H9 (cell line): ENCODE results near the gene GOLGA8A. TPM values are rescaled to one million over a fixed set of nuclear protein-coding genes. Genes with fewer than 3 reads are reported as not detected.
"Not testable (repeated sequence)": the region's sequence is repeated elsewhere in the genome, so short reads cannot be mapped to it uniquely, and the experiment has no call there.

Source experiments
- DNase-seq: peaks from one replicate; pipeline ENCODE4 v3.0.0-alpha.2; 2017
- H2AFZ ChIP-seq: one replicate; pipeline ENCODE4 v1.6.1; 2013; ENCODE audit warnings: mild to moderate bottlenecking, low read length, control low read depth, moderate library complexity
- H2AK5ac ChIP-seq: 2 replicates; pipeline ENCODE4 v1.6.1; 2013; ENCODE audit warnings: low read length, control low read depth, mixed read lengths; ENCODE audit not compliant: insufficient read length
- H2BK120ac ChIP-seq: one replicate; pipeline ENCODE4 v1.6.1; 2013; ENCODE audit warnings: low read depth, mild to moderate bottlenecking, low read length, control low read depth, inconsistent platforms; ENCODE audit not compliant: poor library complexity, severe bottlenecking
- H2BK12ac ChIP-seq: 2 replicates; pipeline ENCODE4 v1.6.1; 2013; ENCODE audit warnings: low read length, control low read depth, mixed read lengths, low read depth; ENCODE audit not compliant: insufficient read length
- H2BK15ac ChIP-seq: 2 replicates; pipeline ENCODE4 v1.6.1; 2013; ENCODE audit warnings: low read depth, low read length, control low read depth
- H2BK20ac ChIP-seq: one replicate; pipeline ENCODE4 v1.6.1; 2013; ENCODE audit warnings: low read depth, mild to moderate bottlenecking, low read length, control low read depth, inconsistent platforms; ENCODE audit not compliant: poor library complexity, severe bottlenecking
- H2BK5ac ChIP-seq: 2 replicates; pipeline ENCODE4 v1.6.1; 2013; ENCODE audit warnings: low read length, control low read depth, mixed read lengths; ENCODE audit not compliant: insufficient read length
- H3K14ac ChIP-seq: 2 replicates; pipeline ENCODE4 v1.6.1; 2013; ENCODE audit warnings: low read length, control low read depth; ENCODE audit not compliant: insufficient read depth
- H3K18ac ChIP-seq: 2 replicates; pipeline ENCODE4 v1.6.1; 2013; ENCODE audit warnings: low read depth, mild to moderate bottlenecking, mixed read lengths, low read length, control low read depth; ENCODE audit not compliant: insufficient read length
- H3K23ac ChIP-seq: 2 replicates; pipeline ENCODE4 v1.6.1; 2013; ENCODE audit warnings: low read length, control low read depth, mixed read lengths, low read depth; ENCODE audit not compliant: insufficient read length
- H3K23me2 ChIP-seq: 2 replicates; pipeline ENCODE4 v1.6.1; 2013; ENCODE audit warnings: low read depth, mild to moderate bottlenecking, mixed read lengths, low read length, control low read depth; ENCODE audit not compliant: insufficient read length, poor library complexity, severe bottlenecking
- H3K27ac ChIP-seq: 2 replicates; pipeline ENCODE4 v1.5.1; 2013; ENCODE audit warnings: low read length, control low read depth, mixed read lengths, low read depth; ENCODE audit not compliant: insufficient read length
- H3K27me3 ChIP-seq: 2 replicates; pipeline ENCODE4 v1.6.1; 2013; ENCODE audit warnings: low read length, control low read depth, inconsistent platforms; ENCODE audit not compliant: insufficient read depth
- H3K4ac ChIP-seq: 2 replicates; pipeline ENCODE4 v1.6.1; 2013; ENCODE audit warnings: low read depth, mild to moderate bottlenecking, control low read depth, inconsistent platforms, low read length, moderate library complexity
- H3K4me1 ChIP-seq: 2 replicates; pipeline ENCODE4 v1.6.1; 2013; ENCODE audit warnings: low read length, control low read depth, inconsistent platforms; ENCODE audit not compliant: insufficient read depth
- H3K4me2 ChIP-seq: 2 replicates; pipeline ENCODE4 v1.6.1; 2013; ENCODE audit warnings: low read length, control low read depth, mixed read lengths; ENCODE audit not compliant: insufficient read length, insufficient read depth
- H3K56ac ChIP-seq: 2 replicates; pipeline ENCODE4 v1.6.1; 2013; ENCODE audit warnings: low read depth, mild to moderate bottlenecking, mixed read lengths, low read length, control low read depth; ENCODE audit not compliant: insufficient read length
- H3K79me1 ChIP-seq: 2 replicates; pipeline ENCODE4 v1.6.1; 2013; ENCODE audit warnings: low read depth, mild to moderate bottlenecking, moderate library complexity, low read length, control low read depth, inconsistent platforms; ENCODE audit not compliant: insufficient read depth, poor library complexity, severe bottlenecking
- H3K79me2 ChIP-seq: 2 replicates; pipeline ENCODE4 v1.6.1; 2013; ENCODE audit warnings: low read length, control low read depth, inconsistent platforms; ENCODE audit not compliant: insufficient read depth
- H3K9ac ChIP-seq: 2 replicates; pipeline ENCODE4 v1.6.1; 2013; ENCODE audit warnings: low read length, control low read depth, mixed read lengths; ENCODE audit not compliant: insufficient read length; ENCODE audit errors: extremely low read depth
- H3K9me3 ChIP-seq: one replicate; pipeline ENCODE4 v1.6.1; 2013; ENCODE audit warnings: low read depth, low read length, inconsistent platforms; ENCODE audit not compliant: control insufficient read depth
- H3T11ph ChIP-seq: one replicate; pipeline ENCODE4 v1.6.1; 2013; ENCODE audit warnings: mild to moderate bottlenecking, low read length, control low read depth, inconsistent platforms
- H4K20me1 ChIP-seq: one replicate; pipeline ENCODE4 v1.6.1; 2013; ENCODE audit not compliant: control insufficient read depth, insufficient read length, insufficient read depth
- H4K5ac ChIP-seq: 2 replicates; pipeline ENCODE4 v1.6.1; 2013; ENCODE audit warnings: low read depth, mild to moderate bottlenecking, mixed read lengths, low read length, control low read depth; ENCODE audit not compliant: insufficient read length
- H4K8ac ChIP-seq: replicated peaks from 2 replicates; pipeline ENCODE4 v1.6.1; 2013; ENCODE audit warnings: low read length, control low read depth, mixed read lengths, low read depth; ENCODE audit not compliant: insufficient read length
- H4K91ac ChIP-seq: 2 replicates; pipeline ENCODE4 v1.6.1; 2013; ENCODE audit warnings: low read depth, mild to moderate bottlenecking, moderate library complexity, mixed read lengths, low read length, control low read depth; ENCODE audit not compliant: insufficient read length
- H3K27ac Mint-ChIP-seq, 3 experiments: 2 replicates in 2 of 3; 3 replicates in 1 of 3; pipeline ENCODE4 v1.8.0; 2020 to 2021; ENCODE audit warnings: mixed read lengths in 3 of 3, mild to moderate bottlenecking in 1 of 3, moderate library complexity in 1 of 3
- H3K27me3 Mint-ChIP-seq: 2 replicates; pipeline ENCODE4 v1.8.0; 2021; ENCODE audit warnings: low read depth, mild to moderate bottlenecking, moderate library complexity, mixed read lengths
- H3K36me3 Mint-ChIP-seq, 3 experiments: 2 replicates in 2 of 3; 3 replicates in 1 of 3; pipeline ENCODE4 v1.8.0; 2020 to 2021; ENCODE audit warnings: low read depth in 3 of 3, mixed read lengths in 3 of 3; ENCODE audit not compliant: insufficient read depth in 1 of 3
- H3K4me1 Mint-ChIP-seq, 2 experiments: 2 replicates each; pipeline ENCODE4 v1.8.0; 2020; ENCODE audit warnings: mixed read lengths in 2 of 2
- H3K4me3 Mint-ChIP-seq, 2 experiments: 2 replicates in 1 of 2; 3 replicates in 1 of 2; pipeline ENCODE4 v1.8.0; 2020 to 2021; ENCODE audit warnings: mild to moderate bottlenecking in 2 of 2, mixed read lengths in 2 of 2, moderate library complexity in 1 of 2
- H3K9me3 Mint-ChIP-seq, 2 experiments: 2 replicates in 1 of 2; 3 replicates in 1 of 2; pipeline ENCODE4 v1.8.0; 2020; ENCODE audit warnings: mild to moderate bottlenecking in 2 of 2, mixed read lengths in 2 of 2, moderate library complexity in 1 of 2
- WGBS: extraction: QIAGEN DNeasy Blood & Tissue Kit; methylation state at CpG from one replicate; pipeline ENCODE4 v1.1.7; 2013; ENCODE audit warnings: missing lambda C conversion rate, low lambda C conversion rate, mixed read lengths; ENCODE audit not compliant: insufficient read length; ENCODE audit errors: extremely low coverage; 5-methylcytosine and 5-hydroxymethylcytosine counted together
- total RNA-seq: library from RNA; stranded (reverse); gene quantifications from 2 replicates; pipeline ENCODE4 v1.2.1, GENCODE V29; 2021

GOLGA8A gene
- total RNA-seq, 1 experiment from 2014 or later = 58.8 TPM

- not testable (repeated sequence) for H4K91ac ChIP-seq, H4K5ac ChIP-seq, H3K23me2 ChIP-seq, H3K27ac ChIP-seq, H2BK5ac ChIP-seq, H3K9ac ChIP-seq, H3K4me2 ChIP-seq, H2BK15ac ChIP-seq, H2BK12ac ChIP-seq, H2AK5ac ChIP-seq, H3K79me2 ChIP-seq, H3K23ac ChIP-seq, H3K56ac ChIP-seq, H3K27me3 Mint-ChIP-seq, H3K27me3 ChIP-seq, DNase-seq, H3K79me1 ChIP-seq, H3K4me3 Mint-ChIP-seq, H3K9me3 Mint-ChIP-seq, H2AFZ ChIP-seq, H4K20me1 ChIP-seq, H3K36me3 Mint-ChIP-seq, H2BK120ac ChIP-seq, H3K4ac ChIP-seq, H3K14ac ChIP-seq, H3K4me1 Mint-ChIP-seq, H3K18ac ChIP-seq, H3K27ac Mint-ChIP-seq, H4K8ac ChIP-seq, H2BK20ac ChIP-seq, H3T11ph ChIP-seq, H3K4me1 ChIP-seq, H3K9me3 ChIP-seq
- whole genome bisulfite sequencing = no CpG with 5 or more reads among the region's 16 CpGs
Observed at GRCh38 chr15:34389594-34390086, 48.0 kb downstream of the GOLGA8A start.

Other genes with a start within 250 kb of the GOLGA8A start
- gene KATNBL1, start 227.7 kb downstream of the GOLGA8A start, total RNA-seq = 43.5 and 46.8 TPM in 2 replicates
- gene EMC4, start 212.8 kb downstream of the GOLGA8A start, total RNA-seq = 108 and 109 TPM in 2 replicates
- gene SLC12A6, start 100.0 kb downstream of the GOLGA8A start, total RNA-seq = 8.4 and 11.1 TPM in 2 replicates
- gene NOP10, start 94.7 kb downstream of the GOLGA8A start, total RNA-seq = 215 and 235 TPM in 2 replicates
- 0.26 and 0.46 TPM in 2 replicates for gene NUTM1, start 94.5 kb downstream of the GOLGA8A start, total RNA-seq
- 62.2 and 71.1 TPM in 2 replicates for gene LPCAT4, start 70.6 kb downstream of the GOLGA8A start, total RNA-seq
- gene GOLGA8B, start 145.8 kb upstream of the GOLGA8A start, total RNA-seq = 37.1 and 42.1 TPM in 2 replicates